ENCODE results near the gene DNAJC8. TPM values are rescaled to one million over a fixed set of nuclear protein-coding genes. Genes with fewer than 3 reads are reported as not detected.

DNAJC8 gene
- total RNA-seq, 4 donors from 2014 or later, result 27.4 to 55.1 (median 48.9) TPM

GRCh38 chr1:28194326-28195035 is 38.3 kb downstream of the DNAJC8 start:
- Histone ChIP-seq H3K36me3 (peaks cover 2 to 21% (median 8%) of the 10 kb centered on the region in 3 donors), H3K9me3 (no peaks in the 10 kb centered on the region), H3K27ac (peak overlapping the region; percentile 51 to 73 (median 66)), H3K4me1 (peaks cover 22 to 77% (median 23%) of the 10 kb centered on the region in 3 donors), H3K4me3 (no peak overlapping the region), H3K27me3 (no peaks in the 10 kb centered on the region)
- no peak for TF ChIP-seq POLR2A (IDR thresholded peaks at IDR 0.05)
- no peak for DNase-seq
- intact Hi-C loops (cut with DNase I), result loop anchor here (5.0 kb wide), 1 partner anchor 102 kb away; no protein-coding TSS in a partner anchor
- WGBS, 2 donors, result 53 to 80% methylated on average over 5 to 6 of the region's 8 CpGs

GRCh38 chr1:28193701-28194161 is 39.1 kb downstream of the DNAJC8 start:
- DNase-seq, result no peak
- Histone ChIP-seq H3K27me3 (no peaks in the 10 kb centered on the region), H3K9me3 (no peaks in the 10 kb centered on the region), H3K27ac (peak overlapping the region; percentile 51 to 73 (median 66)), H3K4me1 (peaks cover 22 to 72% (median 23%) of the 10 kb centered on the region in 3 donors), H3K4me3 (peak overlapping the region; percentile 20 to 59 (median 33)), H3K36me3 (peaks cover 0 to 13% (median under 1%) of the 10 kb centered on the region in 3 donors)
- 43% methylated on average over 4 of the region's 8 CpGs; no CpG with 5 or more reads in 1 of the 2 donors for WGBS, 2 donors
- intact Hi-C loops (cut with DNase I), result no loop called here
- TF ChIP-seq CTCF (IDR thresholded peaks at IDR 0.05) (no peak), POLR2A (IDR thresholded peaks at IDR 0.05) (peak in 2 of 4 donors; percentile 28 to 36)

GRCh38 chr1:28190996-28191645 is 41.7 kb downstream of the DNAJC8 start:
- no peaks in the 10 kb centered on the region for H3K36me3 ChIP-seq
- no peak for DNase-seq
- H3K27ac ChIP-seq, result peak overlapping the region in 2 of 4 donors; percentile 8 to 46
- 68 to 77% methylated on average over 8 to 9 of the region's 12 CpGs for WGBS, 2 donors
- peak overlapping the region in 1 of 4 donors; percentile 1 for H3K4me3 ChIP-seq
- no peak for TF ChIP-seq POLR2A (IDR thresholded peaks at IDR 0.05)
- no peak for TF ChIP-seq CTCF (IDR thresholded peaks at IDR 0.05)
- intact Hi-C loops (cut with DNase I), result no loop called here
- no peaks in the 10 kb centered on the region for H3K27me3 ChIP-seq
- H3K9me3 ChIP-seq, result no peaks in the 10 kb centered on the region
- H3K4me1 ChIP-seq, result peaks cover 9 to 51% (median 16%) of the 10 kb centered on the region in 3 donors

GRCh38 chr1:28190337-28190979 is 42.4 kb downstream of the DNAJC8 start:
- Histone ChIP-seq H3K27ac (peak overlapping the region in 2 of 4 donors; percentile 8 to 46), H3K4me3 (peak overlapping the region in 1 of 4 donors; percentile 1), H3K4me1 (peaks cover 9 to 48% (median 16%) of the 10 kb centered on the region in 3 donors), H3K9me3 (no peaks in the 10 kb centered on the region), H3K36me3 (no peaks in the 10 kb centered on the region), H3K27me3 (no peaks in the 10 kb centered on the region)
- intact Hi-C loops (cut with DNase I), result no loop called here
- no peak for DNase-seq
- 37 to 50% methylated on average over 3 of the region's 3 CpGs for WGBS, 2 donors
- TF ChIP-seq POLR2A (IDR thresholded peaks at IDR 0.05) (no peak), CTCF (IDR thresholded peaks at IDR 0.05) (no peak)

- no peak for TF ChIP-seq POLR2A (IDR thresholded peaks at IDR 0.05)
- TF ChIP-seq CTCF (IDR thresholded peaks at IDR 0.05), result no peak
- DNase-seq, result no peak
- H3K27ac ChIP-seq, result no peak overlapping the region
- no peaks in the 10 kb centered on the region for H3K9me3 ChIP-seq
- no peak overlapping the region for H3K4me3 ChIP-seq
- no peaks in the 10 kb centered on the region for H3K4me1 ChIP-seq
- intact Hi-C loops (cut with DNase I), result no loop called here
- no peaks in the 10 kb centered on the region for H3K36me3 ChIP-seq
- no peaks in the 10 kb centered on the region for H3K27me3 ChIP-seq
- 100% methylated on average over 1 of the region's 1 CpG for WGBS, 2 donors
Observed at GRCh38 chr1:28185071-28185470, 47.8 kb downstream of the DNAJC8 start.
